ENCODE data around the gene CEP83. TPM values are rescaled to one million over a fixed set of nuclear protein-coding genes. Genes with fewer than 3 reads are reported as not detected.

CEP83 gene
- total RNA-seq, 1 experiment from 2014 or later: 102 TPM

DNA sequence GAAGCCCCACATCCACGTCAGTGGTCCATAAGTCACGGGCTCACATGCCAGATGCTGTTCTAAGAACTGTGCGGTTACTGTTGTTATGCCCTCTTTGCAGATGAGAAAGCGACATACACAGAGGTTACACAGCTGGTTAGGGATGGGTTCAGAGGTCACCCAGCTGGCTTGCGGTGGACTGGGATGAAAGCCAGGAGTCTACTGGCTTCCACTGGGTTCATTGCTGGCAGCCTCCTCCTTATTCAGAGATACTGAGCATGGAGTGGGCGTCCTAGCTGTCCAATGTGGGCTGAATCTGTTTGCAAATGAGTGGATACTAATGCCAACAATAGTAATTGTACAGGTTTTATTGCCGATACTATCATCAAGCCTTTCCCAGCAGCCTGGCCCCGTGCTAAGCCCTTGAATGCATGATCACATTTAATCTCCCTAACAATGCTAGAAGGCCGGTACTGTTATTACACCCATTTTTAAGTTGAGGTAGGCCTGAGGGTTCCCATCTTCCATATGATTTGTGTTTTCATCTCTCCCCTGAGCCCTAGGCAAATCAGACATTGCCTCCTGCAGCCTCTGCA, 182.2 kb downstream of the CEP83 start:
- Histone ChIP-seq H3K36me3 (ENCODE audit: insufficient read depth, low read length) (no peaks in the 10 kb centered on the region), H3K9me2 (replicated peaks; ENCODE audit: insufficient read depth, low read length) (no peaks in the 10 kb centered on the region), H3K27me3 (ENCODE audit: low read length) (no peaks in the 10 kb centered on the region), H3K4me1 (ENCODE audit: low read length) (peaks cover 12% of the 10 kb centered on the region), H3K79me2 (ENCODE audit: low read length) (no peaks in the 10 kb centered on the region), H3K27ac (ENCODE audit: low read length) (no peak overlapping the region), H3K9ac (ENCODE audit: low read length) (no peak overlapping the region), H3K4me2 (ENCODE audit: low read depth, low read length, poor library complexity, severe bottlenecking) (no peak overlapping the region), H3K4me3 (ENCODE audit: low read length) (no peak overlapping the region), H3K9me3 (ENCODE audit: low read length) (no peaks in the 10 kb centered on the region), H4K20me1 (ENCODE audit: insufficient read depth, low read depth, low read length) (no peaks in the 10 kb centered on the region), H2AFZ (ENCODE audit: low read length) (no peak overlapping the region)
- no peak for DNase-seq

DNA sequence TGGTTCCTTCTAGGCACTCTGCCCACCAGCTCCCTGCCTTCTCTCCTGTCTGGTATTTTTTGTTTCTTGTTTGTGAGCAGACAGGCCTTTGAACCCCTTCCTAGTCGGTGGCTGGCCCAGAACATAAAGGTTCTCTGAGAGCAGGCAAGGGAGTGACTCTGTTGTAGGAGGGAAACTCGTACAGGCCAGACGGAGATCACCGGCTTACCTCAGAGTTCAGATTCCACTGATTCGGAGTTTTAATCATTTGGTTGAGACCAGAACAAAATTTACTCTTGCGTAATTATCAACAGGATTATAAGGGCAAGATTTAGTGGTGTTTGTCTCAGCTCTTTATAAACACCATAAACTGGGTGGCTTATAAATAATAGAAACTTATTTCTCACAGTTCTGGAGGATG, 182.9 kb downstream of the CEP83 start:
- Histone ChIP-seq H3K9me3 (ENCODE audit: low read length) (no peaks in the 10 kb centered on the region), H3K36me3 (ENCODE audit: insufficient read depth, low read length) (no peaks in the 10 kb centered on the region), H3K9me2 (replicated peaks; ENCODE audit: insufficient read depth, low read length) (no peaks in the 10 kb centered on the region), H2AFZ (ENCODE audit: low read length) (no peak overlapping the region), H3K9ac (ENCODE audit: low read length) (no peak overlapping the region), H4K20me1 (ENCODE audit: insufficient read depth, low read depth, low read length) (no peaks in the 10 kb centered on the region), H3K27ac (ENCODE audit: low read length) (no peak overlapping the region), H3K79me2 (ENCODE audit: low read length) (no peaks in the 10 kb centered on the region), H3K4me2 (ENCODE audit: low read depth, low read length, poor library complexity, severe bottlenecking) (no peak overlapping the region), H3K4me3 (ENCODE audit: low read length) (no peak overlapping the region), H3K4me1 (ENCODE audit: low read length) (peaks cover 12% of the 10 kb centered on the region), H3K27me3 (ENCODE audit: low read length) (no peaks in the 10 kb centered on the region)
- no peak for DNase-seq

DNA sequence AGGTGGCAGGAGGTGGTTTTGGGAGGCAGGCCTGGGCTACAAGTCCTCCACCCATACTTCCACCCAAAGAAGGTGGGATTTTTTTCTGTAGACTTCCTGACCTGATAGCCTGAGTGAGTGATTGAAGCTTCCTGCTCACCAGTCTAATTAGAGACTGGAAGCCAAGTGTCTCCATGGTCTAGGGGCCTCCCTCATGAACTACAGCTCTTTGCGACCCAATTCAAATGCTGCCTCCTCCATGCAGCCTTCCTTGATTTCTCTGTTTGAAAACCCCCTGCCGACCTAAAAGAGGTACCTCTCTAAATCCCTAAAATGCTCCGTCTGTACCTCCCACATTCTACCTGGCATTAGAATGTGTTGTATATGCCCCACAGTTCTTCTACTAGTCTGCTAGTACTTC, 186.4 kb downstream of the CEP83 start:
- Histone ChIP-seq H4K20me1 (ENCODE audit: insufficient read depth, low read depth, low read length) (0 out of 2 replicates have a peak, but pooled peaks cover 3% of the 10 kb centered on the region), H3K9me2 (replicated peaks; ENCODE audit: insufficient read depth, low read length) (no peaks in the 10 kb centered on the region), H3K9me3 (ENCODE audit: low read length) (no peaks in the 10 kb centered on the region), H3K27me3 (ENCODE audit: low read length) (no peaks in the 10 kb centered on the region), H3K4me2 (ENCODE audit: low read depth, low read length, poor library complexity, severe bottlenecking) (no peak overlapping the region), H3K79me2 (ENCODE audit: low read length) (no peaks in the 10 kb centered on the region), H3K4me3 (ENCODE audit: low read length) (no peak overlapping the region), H3K36me3 (ENCODE audit: insufficient read depth, low read length) (no peaks in the 10 kb centered on the region), H3K9ac (ENCODE audit: low read length) (no peak overlapping the region), H2AFZ (ENCODE audit: low read length) (no peak overlapping the region), H3K27ac (ENCODE audit: low read length) (no peak overlapping the region), H3K4me1 (ENCODE audit: low read length) (no peaks in the 10 kb centered on the region)
- no peak for DNase-seq

DNA sequence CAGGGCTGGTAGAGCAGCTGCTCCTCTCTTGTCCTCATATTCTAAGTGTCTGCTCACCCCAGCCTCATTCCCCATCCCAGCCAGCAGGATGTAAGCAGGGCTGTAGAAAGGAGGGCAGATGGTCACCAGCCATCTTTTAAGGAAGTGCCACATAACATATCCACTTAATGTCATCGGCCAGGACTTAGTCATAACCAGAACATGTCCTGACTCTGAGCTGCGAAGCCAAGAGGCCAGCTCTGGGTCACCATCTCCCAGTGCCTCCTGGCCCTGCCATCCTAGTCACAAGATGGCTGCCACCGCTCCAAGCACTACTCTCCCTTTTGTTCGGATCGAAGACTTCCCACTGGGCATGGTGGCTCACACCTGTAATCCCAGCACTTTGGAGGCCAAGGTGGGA, 187.4 kb downstream of the CEP83 start:
- Histone ChIP-seq H3K9me2 (replicated peaks; ENCODE audit: insufficient read depth, low read length) (no peaks in the 10 kb centered on the region), H3K4me2 (ENCODE audit: low read depth, low read length, poor library complexity, severe bottlenecking) (no peak overlapping the region), H2AFZ (ENCODE audit: low read length) (no peak overlapping the region), H3K4me1 (ENCODE audit: low read length) (peaks cover 6% of the 10 kb centered on the region), H3K79me2 (ENCODE audit: low read length) (no peaks in the 10 kb centered on the region), H4K20me1 (ENCODE audit: insufficient read depth, low read depth, low read length) (0 out of 2 replicates have a peak, but pooled peaks cover 3% of the 10 kb centered on the region), H3K4me3 (ENCODE audit: low read length) (no peak overlapping the region), H3K9me3 (ENCODE audit: low read length) (no peaks in the 10 kb centered on the region), H3K36me3 (ENCODE audit: insufficient read depth, low read length) (no peaks in the 10 kb centered on the region), H3K27me3 (ENCODE audit: low read length) (no peaks in the 10 kb centered on the region), H3K9ac (ENCODE audit: low read length) (no peak overlapping the region), H3K27ac (ENCODE audit: low read length) (no peak overlapping the region)
- DNase-seq: no peak

DNA sequence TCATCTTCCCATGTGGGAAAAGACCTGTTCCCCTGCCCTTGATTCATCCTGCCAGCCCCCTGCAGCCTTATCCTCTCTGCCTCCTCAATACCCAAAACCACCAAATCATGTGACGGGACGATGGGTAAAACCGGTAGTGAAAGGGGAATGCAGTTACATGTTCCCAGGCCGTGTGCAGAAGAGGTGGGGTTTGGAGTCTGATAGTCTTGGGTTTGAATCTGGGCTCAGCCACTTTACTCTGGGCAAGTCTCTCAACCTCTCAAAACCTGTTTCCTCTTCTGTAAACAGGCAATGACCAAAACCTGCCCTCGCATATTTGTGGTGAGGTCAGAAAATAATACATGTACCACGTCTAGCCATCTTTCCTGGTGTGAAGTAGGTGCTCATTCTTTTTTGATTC, 188.3 kb downstream of the CEP83 start:
- Histone ChIP-seq H3K27me3 (ENCODE audit: low read length) (no peaks in the 10 kb centered on the region), H3K4me3 (ENCODE audit: low read length) (no peak overlapping the region), H3K4me1 (ENCODE audit: low read length) (peaks cover 15% of the 10 kb centered on the region), H2AFZ (ENCODE audit: low read length) (no peak overlapping the region), H3K27ac (ENCODE audit: low read length) (no peak overlapping the region), H3K4me2 (ENCODE audit: low read depth, low read length, poor library complexity, severe bottlenecking) (no peak overlapping the region), H3K9ac (ENCODE audit: low read length) (no peak overlapping the region), H3K9me3 (ENCODE audit: low read length) (no peaks in the 10 kb centered on the region), H3K79me2 (ENCODE audit: low read length) (no peaks in the 10 kb centered on the region), H3K36me3 (ENCODE audit: insufficient read depth, low read length) (no peaks in the 10 kb centered on the region), H4K20me1 (ENCODE audit: insufficient read depth, low read depth, low read length) (0 out of 2 replicates have a peak, but pooled peaks cover 3% of the 10 kb centered on the region), H3K9me2 (replicated peaks; ENCODE audit: insufficient read depth, low read length) (no peaks in the 10 kb centered on the region)
- no peak for DNase-seq

DNA sequence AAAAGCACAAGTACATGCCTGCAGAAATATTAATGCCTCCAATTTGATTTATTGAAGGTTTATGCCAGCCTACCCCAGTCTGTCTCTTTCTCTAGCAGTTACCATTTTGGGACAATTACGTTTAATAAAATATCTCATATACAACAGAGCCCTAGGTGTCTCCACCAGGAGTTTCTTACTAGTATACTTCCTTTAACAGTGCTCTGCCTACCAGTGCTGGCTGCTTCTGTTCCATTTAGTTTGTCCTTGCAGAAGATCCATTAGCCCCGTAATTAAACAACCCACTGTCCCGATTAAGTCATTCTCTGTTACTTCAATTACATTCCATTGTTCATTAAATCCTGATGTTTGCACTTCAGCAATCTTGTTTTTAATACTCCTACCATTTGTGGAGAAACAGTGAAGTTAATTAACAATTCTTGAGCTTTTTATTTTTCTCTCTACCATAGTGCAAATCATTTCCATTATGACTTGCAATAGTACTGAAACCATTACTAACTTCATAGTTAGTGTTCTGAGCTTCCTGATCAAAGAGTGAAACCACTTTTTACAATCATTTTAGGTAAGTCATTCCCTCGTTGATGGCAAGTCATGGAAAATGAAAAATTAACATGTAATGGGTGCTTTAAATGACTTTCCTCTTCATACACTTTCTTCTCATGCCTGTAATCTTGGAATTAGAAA, 190.2 kb downstream of the CEP83 start:
- Histone ChIP-seq H3K27ac (ENCODE audit: low read length) (no peak overlapping the region), H3K27me3 (ENCODE audit: low read length) (no peaks in the 10 kb centered on the region), H2AFZ (ENCODE audit: low read length) (no peak overlapping the region), H4K20me1 (ENCODE audit: insufficient read depth, low read depth, low read length) (0 out of 2 replicates have a peak, but pooled peaks cover 3% of the 10 kb centered on the region), H3K4me1 (ENCODE audit: low read length) (peaks cover 16% of the 10 kb centered on the region), H3K9me3 (ENCODE audit: low read length) (no peaks in the 10 kb centered on the region), H3K9ac (ENCODE audit: low read length) (no peak overlapping the region), H3K36me3 (ENCODE audit: insufficient read depth, low read length) (no peaks in the 10 kb centered on the region), H3K4me3 (ENCODE audit: low read length) (no peak overlapping the region), H3K9me2 (replicated peaks; ENCODE audit: insufficient read depth, low read length) (no peaks in the 10 kb centered on the region), H3K4me2 (ENCODE audit: low read depth, low read length, poor library complexity, severe bottlenecking) (no peak overlapping the region), H3K79me2 (ENCODE audit: low read length) (no peaks in the 10 kb centered on the region)
- no peak for DNase-seq

DNA sequence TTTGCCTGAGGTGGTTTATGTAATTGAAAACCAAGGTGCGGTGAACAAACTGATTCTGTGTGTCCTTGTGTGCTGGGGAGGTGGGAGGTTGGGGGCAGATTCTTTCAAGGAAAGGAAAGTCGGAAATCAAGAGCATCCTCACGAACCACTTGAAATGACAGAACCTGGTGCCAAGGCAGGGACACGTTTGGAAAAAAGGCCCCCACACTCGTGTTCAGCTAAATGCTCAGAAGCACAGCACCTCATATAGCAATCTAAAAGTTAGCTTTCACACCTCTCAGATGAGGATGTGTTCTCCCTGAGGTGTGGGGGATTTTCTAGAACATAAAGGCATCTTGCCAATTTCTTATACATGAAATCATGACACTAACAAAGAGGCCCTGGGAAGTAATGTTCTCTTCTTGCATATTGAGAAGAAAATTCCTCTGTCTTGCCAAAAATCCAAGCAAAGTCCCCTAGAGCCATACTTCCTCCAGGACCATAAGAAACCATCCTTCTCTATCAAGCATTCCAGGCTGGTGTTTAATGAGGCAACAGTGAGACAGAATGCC, 191.7 kb downstream of the CEP83 start:
- no peak for DNase-seq
- no peaks in the 10 kb centered on the region for H3K27me3 ChIP-seq (ENCODE audit: low read length)
- H3K9ac ChIP-seq (ENCODE audit: low read length): no peak overlapping the region
- H3K9me3 ChIP-seq (ENCODE audit: low read length): no peaks in the 10 kb centered on the region
- 0 out of 2 replicates have a peak, but pooled peaks cover 3% of the 10 kb centered on the region for H4K20me1 ChIP-seq (ENCODE audit: insufficient read depth, low read depth, low read length)
- H3K4me2 ChIP-seq (ENCODE audit: low read depth, low read length, poor library complexity, severe bottlenecking): no peak overlapping the region
- no peaks in the 10 kb centered on the region for H3K79me2 ChIP-seq (ENCODE audit: low read length)
- H3K9me2 ChIP-seq (replicated peaks; ENCODE audit: insufficient read depth, low read length): no peaks in the 10 kb centered on the region
- H3K4me3 ChIP-seq (ENCODE audit: low read length): no peak overlapping the region
- no peaks in the 10 kb centered on the region for H3K36me3 ChIP-seq (ENCODE audit: insufficient read depth, low read length)
- H3K4me1 ChIP-seq (ENCODE audit: low read length): peaks cover 21% of the 10 kb centered on the region
- H3K27ac ChIP-seq (ENCODE audit: low read length): no peak overlapping the region
- H2AFZ ChIP-seq (ENCODE audit: low read length): no peak overlapping the region

DNA sequence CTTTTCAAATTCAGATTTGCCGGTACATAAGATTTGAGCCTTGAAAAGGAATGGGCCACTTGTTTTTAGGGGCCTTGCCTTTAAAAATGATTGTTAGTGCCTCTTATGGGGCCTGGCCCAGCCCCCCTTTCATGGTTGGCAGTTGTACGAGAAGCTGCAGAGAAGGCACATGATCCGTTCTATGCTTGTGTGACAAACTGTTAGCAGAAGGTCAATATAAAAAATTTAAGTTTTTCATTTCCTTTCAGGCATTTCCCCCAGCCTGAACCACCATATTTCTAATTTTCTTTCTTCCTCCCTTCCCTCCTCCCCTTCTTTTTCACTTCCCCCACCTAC, 192.2 kb downstream of the CEP83 start:
- DNase-seq: no peak
- H3K4me2 ChIP-seq (ENCODE audit: low read depth, low read length, poor library complexity, severe bottlenecking): no peak overlapping the region
- peaks cover 26% of the 10 kb centered on the region for H3K4me1 ChIP-seq (ENCODE audit: low read length)

More for the DNA sequence above, 192.2 kb downstream of the CEP83 start:
- no peaks in the 10 kb centered on the region for H3K9me2 ChIP-seq (replicated peaks; ENCODE audit: insufficient read depth, low read length)
- H4K20me1 ChIP-seq (ENCODE audit: insufficient read depth, low read depth, low read length): 0 out of 2 replicates have a peak, but pooled peaks cover 3% of the 10 kb centered on the region
- no peaks in the 10 kb centered on the region for H3K9me3 ChIP-seq (ENCODE audit: low read length)
- no peak overlapping the region for H3K4me3 ChIP-seq (ENCODE audit: low read length)
- no peak overlapping the region for H2AFZ ChIP-seq (ENCODE audit: low read length)
- no peak overlapping the region for H3K9ac ChIP-seq (ENCODE audit: low read length)
- no peaks in the 10 kb centered on the region for H3K27me3 ChIP-seq (ENCODE audit: low read length)
- no peaks in the 10 kb centered on the region for H3K36me3 ChIP-seq (ENCODE audit: insufficient read depth, low read length)
- H3K27ac ChIP-seq (ENCODE audit: low read length): no peak overlapping the region
- H3K79me2 ChIP-seq (ENCODE audit: low read length): no peaks in the 10 kb centered on the region

Data from Karpas-422 (cell line).